ENCODE measurements around the gene ANKRD52. TPM values are rescaled to one million over a fixed set of nuclear protein-coding genes. Genes with fewer than 3 reads are reported as not detected.
A peak's percentile ranks its signal among the peaks of the same experiment; 100 is the strongest.

ANKRD52 gene
- total RNA-seq (62.0 and 66.3 TPM in 2 replicates), polyA plus RNA-seq (28.6 and 30.8 TPM in 2 replicates), polyA minus RNA-seq (57.9 and 62.2 TPM in 2 replicates), Bru-seq, nascent RNA (percentile 79 among the genes with signal in this experiment), BruChase-seq, experiment 1, labeled RNA remaining after a 6-hour chase (percentile 96 among the genes with signal in this experiment), BruChase-seq, experiment 2, labeled RNA remaining after a 2-hour chase (percentile 96 among the genes with signal in this experiment)
- 23.6 and 23.9 TPM in 2 replicates for polyA plus RNA-seq (2011; cell fraction: cytosol; rRNA removed)
- 70.5 and 81.8 TPM in 2 replicates for polyA plus RNA-seq (2011; cell fraction: nucleus; rRNA removed)
- 31.5 and 31.9 TPM in 2 replicates for polyA plus RNA-seq (2012)
- polyA minus RNA-seq (2011; cell fraction: cytosol; rRNA and poly(A)+ RNA removed): 25.1 TPM
- polyA minus RNA-seq (2011; cell fraction: nucleus; rRNA and poly(A)+ RNA removed): 23.8 and 27.6 TPM in 2 replicates
- long read RNA-seq, full-length matches to known transcripts: 1 of 11 reads
- long read RNA-seq, partial matches to known transcripts: 10 of 11 reads
- long read RNA-seq, other reads (novel, unspliced or antisense): 0 of 11 reads

GRCh38 chr12:56258068-56258819, at the start of gene ANKRD52:
TSS of gene ANKRD52 (minus strand) at chr12:56258384. CDS start at chr12:56258269, 115 bp downstream.
- peak within 1 kb of the TSS; percentile 87 for H2AFZ ChIP-seq (ENCODE audit: low read depth, low read length)

More at GRCh38 chr12:56258068-56258819, at the start of gene ANKRD52:
- DNase-seq (ENCODE audit: low read depth, low spot score) (peak; percentile 76), FAIRE-seq (peak; percentile 82)
- peak within 1 kb of the TSS; percentile 84 to 96 (median 91) for H3K4me3 ChIP-seq (replicated peaks in 1 of 3; ENCODE audit: insufficient read depth in 1 of 3, low read depth in 1 of 3, low read length in 3 of 3)
- CTCF ChIA-PET: interaction anchor here (0.8 to 4.0 kb wide), 16 partner anchors 9 to 206 kb away, joined by 3 to 50 read pairs (median 4); partner anchors contain the start of genes COQ10A, RNF41, SMARCC2 and ZC3H10
- H3K9me3 ChIP-seq (replicated peaks; ENCODE audit: control insufficient read depth, insufficient read depth, low read length): no peaks in the 10 kb centered on the region
- TF ChIP-seq GATA2 (IDR thresholded peaks at IDR 0.05; ENCODE audit: insufficient read depth, insufficient read length, low read depth, low read length) (no peak), POLR2A (IDR thresholded peaks at IDR 0.05; ENCODE audit: low read depth, low read length) (peak; percentile 57), FOS (IDR thresholded peaks at IDR 0.05; ENCODE audit: borderline replicate concordance, insufficient read depth, low read length) (no peak), EZH2 (IDR thresholded peaks at IDR 0.05; ENCODE audit: borderline replicate concordance, low read depth, low read length, severe bottlenecking) (no peak), CTCF (IDR thresholded peaks at IDR 0.05; ENCODE audit: extremely low read depth in 1 of 2, insufficient read depth in 1 of 2, low read depth in 1 of 2, low read length in 2 of 2) (peak; percentile 67 to 74), POLR2AphosphoS5 (IDR thresholded peaks at IDR 0.05; ENCODE audit: insufficient read depth, low read depth, low read length) (peak; percentile 81)
- peaks cover 18% of the 10 kb centered on the region for H3K4me1 ChIP-seq (ENCODE audit: control insufficient read depth, extremely low read depth, insufficient read depth, low read length)
- POLR2A ChIA-PET: interaction anchor here (1.6 kb wide), 1 partner anchor 37 kb away, joined by 3 read pairs; the partner anchor contains the start of gene RNF41
- H3K4me2 ChIP-seq (ENCODE audit: insufficient read depth, low read length): peak within 1 kb of the TSS; percentile 81
- no peaks in the 10 kb centered on the region for H3K9me1 ChIP-seq (replicated peaks; ENCODE audit: control insufficient read depth, extremely low read depth, insufficient read depth, low read length)
- intact Hi-C loops (cut with micrococcal nuclease) (loop anchor here (1.0 kb wide), 4 partner anchors 8 to 140 kb away; partner anchors contain the start of genes COQ10A, NABP2 and ZC3H10), dilution Hi-C loops (cut with MboI; ENCODE audit: extremely low pct_ligation_motif_present, low sequenced_read_pairs) (no loop called here)
- H3K27me3 ChIP-seq (ENCODE audit: control insufficient read depth in 2 of 2, insufficient read depth in 2 of 2, low read length in 2 of 2): no peaks in the 10 kb centered on the region
- H3K27ac ChIP-seq (ENCODE audit: insufficient read depth, low read depth, low read length): peak within 1 kb of the TSS; percentile 22
- peaks cover 16 to 24% of the 10 kb centered on the region in 2 experiments for H3K36me3 ChIP-seq (ENCODE audit: control insufficient read depth in 2 of 2, extremely low read depth in 1 of 2, insufficient read depth in 2 of 2, low read length in 2 of 2)
- peaks cover 26% of the 10 kb centered on the region for H3K79me2 ChIP-seq (ENCODE audit: control insufficient read depth, insufficient read depth, low read length)
- H3K9ac ChIP-seq (replicated peaks; ENCODE audit: extremely low read depth, insufficient read depth, low read length): peak within 1 kb of the TSS; percentile 81
- H4K20me1 ChIP-seq (replicated peaks; ENCODE audit: control insufficient read depth, extremely low read depth, insufficient read depth, low read length): no peaks in the 10 kb centered on the region
- BruUV-seq (replicated peaks): no TSS peak
